ENCODE measurements around the gene CACNB4. TPM values are rescaled to one million over a fixed set of nuclear protein-coding genes. Genes with fewer than 3 reads are reported as not detected.
A peak's percentile ranks its signal among the peaks of the same experiment; 100 is the strongest.

CACNB4 gene
- total RNA-seq, 1 experiment from 2014 or later, result 1.7 TPM

DNA sequence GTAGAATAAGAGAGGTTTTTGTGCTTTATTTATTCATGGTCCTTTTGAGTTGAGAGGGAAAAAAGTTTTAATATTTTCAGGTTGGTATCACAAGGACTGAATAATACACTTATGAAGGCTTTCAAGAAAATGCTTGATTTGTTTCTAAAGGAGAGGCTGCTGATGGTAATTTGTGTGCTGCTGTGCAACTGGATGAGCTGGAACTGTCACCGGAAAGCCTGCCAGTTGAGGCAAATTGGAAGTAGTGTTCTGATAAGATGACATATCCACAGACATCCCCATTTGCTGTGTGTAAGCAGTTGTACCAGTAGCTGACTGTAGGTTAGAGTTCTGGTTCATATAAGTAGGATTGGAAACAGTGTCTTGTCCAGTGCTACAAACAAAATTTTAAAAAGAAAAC is 21.6 kb upstream of the CACNB4 start:
- in situ Hi-C loops (cut with HindIII; ENCODE audit: low pct_unique_long_range_greater_than_20kb, low sequenced_read_pairs), result no loop called here
- POLR2A ChIA-PET, result no interaction called here
- BruUV-seq (replicated peaks), result no TSS peak

DNA sequence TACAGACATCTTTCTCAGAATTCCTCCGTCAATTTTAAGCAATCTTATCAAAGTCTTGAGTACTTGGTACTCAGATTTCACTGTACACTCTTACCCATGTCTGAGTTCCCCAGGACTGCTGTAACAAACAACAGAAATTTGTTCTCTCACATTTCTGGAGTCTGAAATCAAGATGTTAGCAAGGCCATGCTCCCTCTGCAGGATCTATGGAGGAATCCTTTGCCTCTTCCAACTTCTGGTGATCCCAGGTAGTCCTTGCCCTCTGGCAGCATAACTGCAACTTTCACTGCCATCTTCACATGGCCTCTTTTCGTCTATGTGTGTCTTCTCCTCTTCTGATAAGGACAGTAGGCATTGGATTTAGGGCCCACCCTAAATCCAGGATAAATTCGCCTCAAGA is 17.1 kb upstream of the CACNB4 start:
- ATAC-seq (peak; percentile 74), DNase-seq (ENCODE audit: low read depth, low spot score) (no peak)
- no peak overlapping the region for H3K27ac ChIP-seq (ENCODE audit: low read length)
- CTCF ChIA-PET, result interaction anchor here (0.7 kb wide), 1 partner anchor 52 kb away, joined by 5 read pairs; no protein-coding TSS in a partner anchor
- BruUV-seq (replicated peaks), result no TSS peak
- intact Hi-C loops (cut with micrococcal nuclease; ENCODE audit: unreplicated experiment), result no loop called here
- POLR2A ChIA-PET, result no interaction called here
- H3K36me3 ChIP-seq (ENCODE audit: control insufficient read depth, insufficient read depth, low read length), result peaks cover 2% of the 10 kb centered on the region; the same call in 1 of the 2 replicates
- H3K27me3 ChIP-seq (ENCODE audit: control insufficient read depth, insufficient read depth, low read length), result no peaks in the 10 kb centered on the region
- H3K4me3 ChIP-seq (ENCODE audit: low read depth in 2 of 2, low read length in 2 of 2), result no peak overlapping the region
- TF ChIP-seq, protein P1, sequence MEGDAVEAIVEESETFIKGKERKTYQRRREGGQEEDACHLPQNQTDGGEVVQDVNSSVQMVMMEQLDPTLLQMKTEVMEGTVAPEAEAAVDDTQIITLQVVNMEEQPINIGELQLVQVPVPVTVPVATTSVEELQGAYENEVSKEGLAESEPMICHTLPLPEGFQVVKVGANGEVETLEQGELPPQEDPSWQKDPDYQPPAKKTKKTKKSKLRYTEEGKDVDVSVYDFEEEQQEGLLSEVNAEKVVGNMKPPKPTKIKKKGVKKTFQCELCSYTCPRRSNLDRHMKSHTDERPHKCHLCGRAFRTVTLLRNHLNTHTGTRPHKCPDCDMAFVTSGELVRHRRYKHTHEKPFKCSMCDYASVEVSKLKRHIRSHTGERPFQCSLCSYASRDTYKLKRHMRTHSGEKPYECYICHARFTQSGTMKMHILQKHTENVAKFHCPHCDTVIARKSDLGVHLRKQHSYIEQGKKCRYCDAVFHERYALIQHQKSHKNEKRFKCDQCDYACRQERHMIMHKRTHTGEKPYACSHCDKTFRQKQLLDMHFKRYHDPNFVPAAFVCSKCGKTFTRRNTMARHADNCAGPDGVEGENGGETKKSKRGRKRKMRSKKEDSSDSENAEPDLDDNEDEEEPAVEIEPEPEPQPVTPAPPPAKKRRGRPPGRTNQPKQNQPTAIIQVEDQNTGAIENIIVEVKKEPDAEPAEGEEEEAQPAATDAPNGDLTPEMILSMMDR (IDR thresholded peaks at IDR 0.05), result peak; percentile 52
- no peak for TF ChIP-seq TCF7L2 (IDR thresholded peaks at IDR 0.05; ENCODE audit: low read depth, low read length)
- H3K4me1 ChIP-seq (ENCODE audit: control insufficient read depth, insufficient read depth, low read length), result no peaks in the 10 kb centered on the region
- no peaks in the 10 kb centered on the region for H3K9me3 ChIP-seq (ENCODE audit: control insufficient read depth, insufficient read depth, low read depth, low read length)
- in situ Hi-C loops (cut with HindIII; ENCODE audit: low pct_unique_long_range_greater_than_20kb, low sequenced_read_pairs), result no loop called here

More for the DNA sequence above, 21.6 kb upstream of the CACNB4 start:
- TF ChIP-seq POLR2AphosphoS5 (IDR thresholded peaks at IDR 0.05; ENCODE audit: low read depth, low read length) (no peak), TCF7L2 (IDR thresholded peaks at IDR 0.05; ENCODE audit: low read depth, low read length) (no peak), SIN3A (IDR thresholded peaks at IDR 0.05; ENCODE audit: borderline replicate concordance, insufficient read depth, low read depth, low read length) (no peak)
- TF ChIP-seq, protein P2, sequence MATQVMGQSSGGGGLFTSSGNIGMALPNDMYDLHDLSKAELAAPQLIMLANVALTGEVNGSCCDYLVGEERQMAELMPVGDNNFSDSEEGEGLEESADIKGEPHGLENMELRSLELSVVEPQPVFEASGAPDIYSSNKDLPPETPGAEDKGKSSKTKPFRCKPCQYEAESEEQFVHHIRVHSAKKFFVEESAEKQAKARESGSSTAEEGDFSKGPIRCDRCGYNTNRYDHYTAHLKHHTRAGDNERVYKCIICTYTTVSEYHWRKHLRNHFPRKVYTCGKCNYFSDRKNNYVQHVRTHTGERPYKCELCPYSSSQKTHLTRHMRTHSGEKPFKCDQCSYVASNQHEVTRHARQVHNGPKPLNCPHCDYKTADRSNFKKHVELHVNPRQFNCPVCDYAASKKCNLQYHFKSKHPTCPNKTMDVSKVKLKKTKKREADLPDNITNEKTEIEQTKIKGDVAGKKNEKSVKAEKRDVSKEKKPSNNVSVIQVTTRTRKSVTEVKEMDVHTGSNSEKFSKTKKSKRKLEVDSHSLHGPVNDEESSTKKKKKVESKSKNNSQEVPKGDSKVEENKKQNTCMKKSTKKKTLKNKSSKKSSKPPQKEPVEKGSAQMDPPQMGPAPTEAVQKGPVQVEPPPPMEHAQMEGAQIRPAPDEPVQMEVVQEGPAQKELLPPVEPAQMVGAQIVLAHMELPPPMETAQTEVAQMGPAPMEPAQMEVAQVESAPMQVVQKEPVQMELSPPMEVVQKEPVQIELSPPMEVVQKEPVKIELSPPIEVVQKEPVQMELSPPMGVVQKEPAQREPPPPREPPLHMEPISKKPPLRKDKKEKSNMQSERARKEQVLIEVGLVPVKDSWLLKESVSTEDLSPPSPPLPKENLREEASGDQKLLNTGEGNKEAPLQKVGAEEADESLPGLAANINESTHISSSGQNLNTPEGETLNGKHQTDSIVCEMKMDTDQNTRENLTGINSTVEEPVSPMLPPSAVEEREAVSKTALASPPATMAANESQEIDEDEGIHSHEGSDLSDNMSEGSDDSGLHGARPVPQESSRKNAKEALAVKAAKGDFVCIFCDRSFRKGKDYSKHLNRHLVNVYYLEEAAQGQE (IDR thresholded peaks at IDR 0.05; ENCODE audit: insufficient read depth in 1 of 2, low read depth in 2 of 2, low read length in 1 of 2), result no peak
- TF ChIP-seq, protein P1 (IDR thresholded peaks at IDR 0.05), result no peak
- Histone ChIP-seq H3K27ac (ENCODE audit: low read length) (no peak overlapping the region), H3K9me3 (ENCODE audit: control insufficient read depth, insufficient read depth, low read depth, low read length) (no peaks in the 10 kb centered on the region), H3K4me3 (ENCODE audit: low read depth in 2 of 2, low read length in 2 of 2) (no peak overlapping the region), H3K36me3 (ENCODE audit: control insufficient read depth, insufficient read depth, low read length) (peaks cover 2% of the 10 kb centered on the region; the same call in 1 of the 2 replicates), H3K27me3 (ENCODE audit: control insufficient read depth, insufficient read depth, low read length) (no peaks in the 10 kb centered on the region), H3K4me1 (ENCODE audit: control insufficient read depth, insufficient read depth, low read length) (no peaks in the 10 kb centered on the region)
- CTCF ChIA-PET, result no interaction called here
- DNase-seq (ENCODE audit: low read depth, low spot score) (no peak), ATAC-seq (no peak)
- intact Hi-C loops (cut with micrococcal nuclease; ENCODE audit: unreplicated experiment), result no loop called here

Measured in Panc1 (cell line).